Amniotic stem cell (primary cell): ENCODE measurements around the gene ADARB2.
"Not testable (repeated sequence)": the region's sequence is repeated elsewhere in the genome, so short reads cannot be mapped to it uniquely, and the experiment has no call there.

Experiments used
- DNase-seq: peaks from one replicate; lab custom pipeline; 2025; lab: John Stamatoyannopoulos, UW

The ADARB2 gene

GRCh38 chr10:1253523-1254353 is 483.6 kb downstream of the ADARB2 start:
- no peak for DNase-seq

GRCh38 chr10:1251769-1252168 is 485.6 kb downstream of the ADARB2 start:
- no peak for DNase-seq

- DNase-seq: no peak
These were observed 488.0 kb downstream of the ADARB2 start for GRCh38 chr10:1249142-1249920.

- DNase-seq: not testable (repeated sequence)
These were observed 489.1 kb downstream of the ADARB2 start for GRCh38 chr10:1248262-1248630.

- no peak for DNase-seq
These were observed 489.6 kb downstream of the ADARB2 start for GRCh38 chr10:1247598-1248261.

GRCh38 chr10:1244493-1244892 is 492.8 kb downstream of the ADARB2 start:
- no peak for DNase-seq

GRCh38 chr10:1243486-1244234 is 493.7 kb downstream of the ADARB2 start:
- DNase-seq: no peak

GRCh38 chr10:1242975-1243374 is 494.4 kb downstream of the ADARB2 start:
- DNase-seq: no peak

GRCh38 chr10:1241973-1242935 is 495.1 kb downstream of the ADARB2 start:
- DNase-seq: no peak

GRCh38 chr10:1241322-1241890 is 495.9 kb downstream of the ADARB2 start:
- DNase-seq: no peak

GRCh38 chr10:1240341-1240775 is 497.0 kb downstream of the ADARB2 start:
- DNase-seq: no peak

GRCh38 chr10:1233031-1233430 is 504.3 kb downstream of the ADARB2 start:
- no peak for DNase-seq

GRCh38 chr10:1232164-1232911 is 505.0 kb downstream of the ADARB2 start:
- no peak for DNase-seq

- DNase-seq: no peak
These were observed 506.6 kb downstream of the ADARB2 start for GRCh38 chr10:1230592-1231275.

GRCh38 chr10:1230138-1230537 is 507.2 kb downstream of the ADARB2 start:
- DNase-seq: no peak

- no peak for DNase-seq
These were observed 507.8 kb downstream of the ADARB2 start for GRCh38 chr10:1229574-1229973.

GRCh38 chr10:1229116-1229515 is 508.2 kb downstream of the ADARB2 start:
- DNase-seq: no peak

- no peak for DNase-seq
These were observed 508.8 kb downstream of the ADARB2 start for GRCh38 chr10:1228467-1228975.
